Nephron progenitor cell (in vitro differentiated cells): ENCODE measurements around the gene BBLN.

Experiments used
- DNase-seq: peaks from one replicate; pipeline ENCODE4 v3.0.0; 2021
- H3K27ac Mint-ChIP-seq: 2 replicates; pipeline ENCODE4 v1.8.0; 2021; ENCODE audit warnings: mild to moderate bottlenecking, moderate library complexity, mixed read lengths
- H3K27me3 Mint-ChIP-seq: 2 replicates; pipeline ENCODE4 v1.8.0; 2021; ENCODE audit warnings: mild to moderate bottlenecking, low read depth, mixed read lengths; ENCODE audit not compliant: poor library complexity
- H3K36me3 Mint-ChIP-seq: 2 replicates; pipeline ENCODE4 v1.8.0; 2021; ENCODE audit warnings: low read depth, mixed read lengths
- H3K4me1 Mint-ChIP-seq: 2 replicates; pipeline ENCODE4 v1.8.0; 2021; ENCODE audit warnings: mixed read lengths
- H3K4me3 Mint-ChIP-seq: 2 replicates; pipeline ENCODE4 v1.8.0; 2021; ENCODE audit warnings: mild to moderate bottlenecking, moderate library complexity, mixed read lengths
- H3K9me3 Mint-ChIP-seq: 2 replicates; pipeline ENCODE4 v1.8.0; 2021; ENCODE audit warnings: mild to moderate bottlenecking, moderate library complexity, mixed read lengths
- TF ChIP-seq, protein P1 (sequence below): fragments of 200-600 bp; sonication (generic); IDR thresholded peaks from 2 replicates; pipeline ENCODE4 v1.5.0; 2021; ENCODE audit warnings: antibody characterized with exemption

BBLN gene

DNA sequence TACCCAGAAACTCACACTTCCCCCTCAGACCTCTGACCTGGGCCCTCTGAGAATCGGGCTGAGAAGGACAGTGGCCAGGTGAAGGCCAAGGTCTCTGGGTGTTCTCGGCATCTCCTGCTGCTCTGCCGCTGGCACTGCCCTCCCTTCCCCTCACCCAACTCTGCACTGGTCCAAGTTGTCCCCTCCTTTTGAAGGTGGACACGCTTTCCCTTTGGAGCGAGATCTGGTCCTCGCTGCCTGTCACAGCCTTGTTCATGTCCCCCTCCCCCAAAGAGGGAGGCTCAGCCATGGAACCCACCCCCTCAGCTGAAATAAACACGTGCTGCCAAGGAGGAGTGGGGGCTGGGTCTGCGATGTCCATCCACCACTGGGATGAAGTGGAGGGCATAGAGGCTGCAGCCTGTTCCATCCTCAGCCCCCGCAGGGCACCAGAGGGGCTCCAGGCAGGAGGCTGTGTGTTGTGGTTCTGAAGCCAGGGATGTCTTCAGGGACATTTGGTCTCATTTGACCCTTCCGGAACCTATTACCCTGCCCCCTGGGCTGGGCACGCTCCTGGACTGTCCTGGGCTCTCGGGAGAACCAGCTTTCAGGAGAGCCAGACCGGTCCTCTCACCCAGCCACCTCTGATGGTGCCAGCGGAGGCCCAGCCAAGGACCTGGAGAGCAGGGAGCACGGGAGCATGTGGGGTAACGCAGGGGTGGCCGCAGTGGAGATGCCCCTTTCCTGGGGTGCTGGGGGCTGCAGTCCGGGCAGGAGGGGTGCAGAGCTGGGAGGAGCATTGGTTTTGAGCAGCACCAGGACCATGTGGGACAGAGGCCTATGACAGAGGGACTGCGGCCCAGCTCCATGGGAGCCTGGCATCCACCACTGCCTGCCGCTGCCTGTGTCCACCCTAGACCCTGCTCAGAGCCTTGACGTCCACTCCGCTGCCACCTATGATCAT lies 15.6 kb upstream of the BBLN start:
- Mint-ChIP-seq H3K9me3 (peaks cover 3% of the 10 kb centered on the region), H3K27ac (no peak overlapping the region), H3K4me3 (no peak overlapping the region), H3K36me3 (no peaks in the 10 kb centered on the region), H3K4me1 (peaks cover 40% of the 10 kb centered on the region), H3K27me3 (peaks cover 5% of the 10 kb centered on the region)
- DNase-seq: no peak
- TF ChIP-seq, protein P1, sequence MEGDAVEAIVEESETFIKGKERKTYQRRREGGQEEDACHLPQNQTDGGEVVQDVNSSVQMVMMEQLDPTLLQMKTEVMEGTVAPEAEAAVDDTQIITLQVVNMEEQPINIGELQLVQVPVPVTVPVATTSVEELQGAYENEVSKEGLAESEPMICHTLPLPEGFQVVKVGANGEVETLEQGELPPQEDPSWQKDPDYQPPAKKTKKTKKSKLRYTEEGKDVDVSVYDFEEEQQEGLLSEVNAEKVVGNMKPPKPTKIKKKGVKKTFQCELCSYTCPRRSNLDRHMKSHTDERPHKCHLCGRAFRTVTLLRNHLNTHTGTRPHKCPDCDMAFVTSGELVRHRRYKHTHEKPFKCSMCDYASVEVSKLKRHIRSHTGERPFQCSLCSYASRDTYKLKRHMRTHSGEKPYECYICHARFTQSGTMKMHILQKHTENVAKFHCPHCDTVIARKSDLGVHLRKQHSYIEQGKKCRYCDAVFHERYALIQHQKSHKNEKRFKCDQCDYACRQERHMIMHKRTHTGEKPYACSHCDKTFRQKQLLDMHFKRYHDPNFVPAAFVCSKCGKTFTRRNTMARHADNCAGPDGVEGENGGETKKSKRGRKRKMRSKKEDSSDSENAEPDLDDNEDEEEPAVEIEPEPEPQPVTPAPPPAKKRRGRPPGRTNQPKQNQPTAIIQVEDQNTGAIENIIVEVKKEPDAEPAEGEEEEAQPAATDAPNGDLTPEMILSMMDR: no peak

GRCh38 chr9:128145536-128145935 lies 14.5 kb upstream of the BBLN start:
- H3K36me3 Mint-ChIP-seq: no peaks in the 10 kb centered on the region
- DNase-seq: no peak
- H3K4me1 Mint-ChIP-seq: peaks cover 43% of the 10 kb centered on the region
- peaks cover 3% of the 10 kb centered on the region for H3K9me3 Mint-ChIP-seq
- TF ChIP-seq, protein P1: no peak
- H3K27ac Mint-ChIP-seq: peak overlapping the region; percentile 45
- peaks cover 9% of the 10 kb centered on the region for H3K27me3 Mint-ChIP-seq
- no peak overlapping the region for H3K4me3 Mint-ChIP-seq

DNA sequence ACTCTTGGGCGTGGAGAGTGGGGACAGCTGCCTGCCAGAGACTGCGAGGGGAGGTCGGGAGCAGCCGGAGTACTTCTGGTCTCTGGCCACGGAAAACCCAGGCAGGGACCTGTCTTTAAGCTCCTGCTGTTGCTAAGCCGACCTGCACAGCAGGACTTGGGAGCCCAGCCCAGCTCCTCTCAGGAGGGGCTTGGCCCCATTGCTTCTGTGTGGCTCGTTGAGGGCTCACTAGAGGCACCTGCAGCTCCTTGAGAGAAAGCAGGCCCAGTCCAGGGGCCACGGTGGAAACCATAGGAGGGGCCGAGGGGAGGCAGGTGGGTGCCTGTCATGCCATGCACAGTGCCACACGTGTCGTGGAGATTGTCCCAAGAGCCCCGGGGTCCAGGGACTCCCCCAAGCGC lies 14.1 kb upstream of the BBLN start:
- peaks cover 3% of the 10 kb centered on the region for H3K9me3 Mint-ChIP-seq
- peaks cover 9% of the 10 kb centered on the region for H3K27me3 Mint-ChIP-seq
- H3K4me1 Mint-ChIP-seq: peaks cover 47% of the 10 kb centered on the region
- H3K4me3 Mint-ChIP-seq: no peak overlapping the region
- no peak for DNase-seq
- H3K36me3 Mint-ChIP-seq: no peaks in the 10 kb centered on the region
- TF ChIP-seq, protein P1: no peak
- no peak overlapping the region for H3K27ac Mint-ChIP-seq

DNA sequence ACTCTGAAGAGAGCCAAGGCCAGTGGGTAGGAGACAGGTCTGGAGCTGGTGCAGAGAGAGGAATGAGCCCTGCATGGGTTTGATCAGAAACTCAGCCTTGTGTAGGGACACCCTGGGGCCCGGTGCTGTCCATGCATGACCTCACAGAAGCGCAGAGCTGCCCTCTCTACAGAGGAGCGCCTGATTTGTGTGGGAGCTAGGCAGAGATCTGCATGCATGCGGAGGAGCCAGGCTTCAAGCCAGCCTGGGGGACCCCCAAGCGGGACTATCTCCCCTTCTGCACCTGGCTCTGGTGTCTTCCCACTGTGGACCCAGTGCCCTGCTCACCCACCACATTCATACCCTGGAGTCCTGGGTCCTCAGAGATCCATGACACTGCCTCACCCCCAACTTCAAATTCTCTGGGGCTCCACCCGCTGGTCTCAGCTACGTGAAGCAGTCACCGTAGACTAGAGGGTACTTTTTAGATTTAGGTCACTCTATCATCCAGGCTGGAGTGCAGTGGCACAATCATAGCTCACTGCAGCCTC lies 13.4 kb upstream of the BBLN start:
- H3K4me3 Mint-ChIP-seq: no peak overlapping the region
- peaks cover 45% of the 10 kb centered on the region for H3K4me1 Mint-ChIP-seq
- TF ChIP-seq, protein P1: no peak
- no peak overlapping the region for H3K27ac Mint-ChIP-seq
- peaks cover 9% of the 10 kb centered on the region for H3K27me3 Mint-ChIP-seq
- H3K9me3 Mint-ChIP-seq: peaks cover 3% of the 10 kb centered on the region
- DNase-seq: no peak
- no peaks in the 10 kb centered on the region for H3K36me3 Mint-ChIP-seq

GRCh38 chr9:128148509-128149000 lies 11.5 kb upstream of the BBLN start:
- H3K36me3 Mint-ChIP-seq: no peaks in the 10 kb centered on the region
- no peaks in the 10 kb centered on the region for H3K9me3 Mint-ChIP-seq
- peaks cover 50% of the 10 kb centered on the region for H3K4me1 Mint-ChIP-seq
- peaks cover 9% of the 10 kb centered on the region for H3K27me3 Mint-ChIP-seq
- TF ChIP-seq, protein P1: no peak
- no peak overlapping the region for H3K4me3 Mint-ChIP-seq
- no peak overlapping the region for H3K27ac Mint-ChIP-seq
- no peak for DNase-seq
